ENCODE data around the gene LRRC26.

DNA sequence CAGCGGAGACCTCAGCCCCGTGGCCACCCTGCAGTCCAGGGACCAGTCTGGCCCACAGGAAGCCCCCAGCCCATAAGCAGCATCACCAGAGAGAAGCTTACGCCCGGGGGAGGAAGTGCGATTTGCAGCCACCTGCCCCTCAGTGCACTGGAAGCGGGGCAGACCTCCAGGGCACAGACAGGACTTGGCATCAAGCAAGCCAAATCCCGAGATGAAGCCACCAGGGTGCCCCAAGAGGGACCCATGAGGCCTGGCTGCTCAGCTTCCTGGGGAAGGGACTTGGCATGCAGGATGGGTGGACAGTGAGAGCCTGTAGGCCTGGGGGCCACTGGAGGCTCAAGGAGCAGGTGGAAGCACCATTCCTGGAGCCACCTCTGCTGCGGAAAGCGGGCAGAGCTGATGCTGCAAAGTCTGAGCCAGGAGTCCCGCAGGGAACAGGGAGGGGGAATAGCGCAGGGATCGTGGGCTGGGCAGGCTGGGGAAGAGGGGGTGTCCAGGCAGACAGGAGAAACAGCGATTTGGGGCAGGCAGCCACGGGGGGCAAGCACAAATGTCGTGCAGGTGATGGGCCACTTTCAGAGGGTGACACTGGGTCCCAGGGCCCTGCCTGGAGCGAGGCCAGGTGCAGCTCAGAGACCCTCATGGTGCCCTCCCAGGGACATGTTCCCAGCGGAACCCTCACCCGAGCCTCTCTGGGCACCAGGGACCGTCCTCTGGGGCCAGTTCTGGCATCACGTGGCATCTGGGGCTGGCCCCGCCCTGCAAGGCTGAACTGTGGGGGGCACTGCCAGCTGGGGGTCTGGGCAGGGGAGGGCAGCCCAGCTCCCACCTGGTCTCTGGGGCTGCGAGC lies 3.2 kb downstream of the LRRC26 start:
- TF ChIP-seq POLR2AphosphoS5 (IDR thresholded peaks at IDR 0.05) = no peak
- no peak for TF ChIP-seq CTCF (IDR thresholded peaks at IDR 0.05)
- TF ChIP-seq POLR2A (IDR thresholded peaks at IDR 0.05) = no peak
- TF ChIP-seq EP300 (IDR thresholded peaks at IDR 0.05) = no peak

All from sigmoid colon (tissue), 4 donors.